ENCODE results near the gene ATG3.
A peak's percentile ranks its signal among the peaks of the same experiment; 100 is the strongest.
"Not testable (repeated sequence)": the region's sequence is repeated elsewhere in the genome, so short reads cannot be mapped to it uniquely, and the experiment has no call there.

The ATG3 gene

GRCh38 chr3:112560721-112561483 lies 860 bp downstream of the ATG3 start:
- peak; percentile 40 for DNase-seq (ENCODE audit: low read depth)

GRCh38 chr3:112560307-112560706 lies 1.5 kb downstream of the ATG3 start:
- no peak for DNase-seq (ENCODE audit: low read depth)

- no peak for DNase-seq (ENCODE audit: low read depth)
Measured at GRCh38 chr3:112557976-112558375, 3.8 kb downstream of the ATG3 start.

GRCh38 chr3:112555535-112556170 lies 6.1 kb downstream of the ATG3 start:
- no peak for DNase-seq (ENCODE audit: low read depth)

- no peak for DNase-seq (ENCODE audit: low read depth)
Measured at GRCh38 chr3:112550859-112551258, 10.9 kb downstream of the ATG3 start.

GRCh38 chr3:112546216-112546759 lies 15.5 kb downstream of the ATG3 start:
- DNase-seq (ENCODE audit: low read depth): no peak

- DNase-seq (ENCODE audit: low read depth): no peak
Measured at GRCh38 chr3:112539825-112540650, 21.7 kb downstream of the ATG3 start.

GRCh38 chr3:112531358-112531781 lies 30.4 kb downstream of the ATG3 start:
- no peak for DNase-seq (ENCODE audit: low read depth)

- DNase-seq (ENCODE audit: low read depth): no peak
Measured at GRCh38 chr3:112530573-112530972, 31.2 kb downstream of the ATG3 start.

GRCh38 chr3:112524127-112524526 lies 37.6 kb downstream of the ATG3 start:
- not testable (repeated sequence) for DNase-seq (ENCODE audit: low read depth)

GRCh38 chr3:112519424-112520001 lies 42.2 kb downstream of the ATG3 start:
- DNase-seq (ENCODE audit: low read depth): no peak

GRCh38 chr3:112518970-112519369 lies 42.8 kb downstream of the ATG3 start:
- DNase-seq (ENCODE audit: low read depth): not testable (repeated sequence)

- DNase-seq (ENCODE audit: low read depth): no peak
Measured at GRCh38 chr3:112514527-112515128, 47.1 kb downstream of the ATG3 start.

GRCh38 chr3:112512320-112512719 lies 49.4 kb downstream of the ATG3 start:
- DNase-seq (ENCODE audit: low read depth): no peak

GRCh38 chr3:112508860-112509259 lies 52.9 kb downstream of the ATG3 start:
- DNase-seq (ENCODE audit: low read depth): no peak

GRCh38 chr3:112508261-112508660 lies 53.5 kb downstream of the ATG3 start:
- DNase-seq (ENCODE audit: low read depth): no peak

- DNase-seq (ENCODE audit: low read depth): no peak
Measured at GRCh38 chr3:112505907-112506306, 55.9 kb downstream of the ATG3 start.

- DNase-seq (ENCODE audit: low read depth): no peak
Measured at GRCh38 chr3:112504123-112504522, 57.6 kb downstream of the ATG3 start.

GRCh38 chr3:112503304-112503972 lies 58.3 kb downstream of the ATG3 start:
- DNase-seq (ENCODE audit: low read depth): no peak

GRCh38 chr3:112500621-112501020 lies 61.1 kb downstream of the ATG3 start:
- DNase-seq (ENCODE audit: low read depth): no peak
